B cell (primary cell): ENCODE measurements around the gene OPTN. TPM values are rescaled to one million over a fixed set of nuclear protein-coding genes. Genes with fewer than 3 reads are reported as not detected.

Source experiments
- ATAC-seq: fragments of 200-7000 bp; cut with Tn5 transposase; one replicate; pipeline ENCODE4 v1.10.0; 2021; ENCODE audit warnings: low read depth, mild to moderate bottlenecking, moderate number of reproducible peaks, moderate library complexity
- CTCF ChIA-PET: fragments of 350-600 bp; sonication (Branson Sonifier 250); formaldehyde crosslinking; loops from one replicate; lab custom pipeline; 2021; ENCODE audit warnings: antibody characterized with exemption, inconsistent platforms; lab: Charles Lee
- POLR2A ChIA-PET: fragments of 350-600 bp; sonication (Branson Sonifier 250); formaldehyde crosslinking; loops from one replicate; lab custom pipeline; 2021; ENCODE audit warnings: antibody characterized with exemption; lab: Charles Lee
- DNase-seq: peaks from one replicate; pipeline ENCODE4 v3.0.0; 2013
- H2AFZ ChIP-seq: 2 replicates; pipeline ENCODE4 v1.6.1; 2012; ENCODE audit warnings: mild to moderate bottlenecking, low read depth, low read length; ENCODE audit not compliant: insufficient read depth, poor library complexity, severe bottlenecking
- H3K27ac ChIP-seq, 2 donors: 1 replicate in 1 of 2; 2 replicates in 1 of 2; pipeline ENCODE4 v1.5.1; 2012 to 2013; ENCODE audit warnings: low read length in 2 of 2, mild to moderate bottlenecking in 2 of 2, moderate library complexity in 1 of 2
- H3K27me3 ChIP-seq, 4 experiments: fragments of 200-600 bp in 1 of 4; sonication (generic) in 1 of 4; replicated peaks in 1 of 4; 1 replicate in 2 of 4; 2 replicates in 2 of 4; pipeline versions ENCODE4 v1.6.1 to v1.7.0; 2013 to 2016; ENCODE audit warnings: low read length in 3 of 4, mild to moderate bottlenecking in 2 of 4, mixed read lengths in 1 of 4, moderate library complexity in 1 of 4; ENCODE audit not compliant: insufficient read depth in 4 of 4, control insufficient read depth in 3 of 4; ENCODE audit errors: control extremely low read depth in 1 of 4
- H3K36me3 ChIP-seq, 2 experiments: replicated peaks in 1 of 2; 1 replicate in 1 of 2; 2 replicates in 1 of 2; pipeline versions ENCODE4 v1.6.1 to v1.7.1; 2013; ENCODE audit warnings: low read length in 1 of 2; ENCODE audit not compliant: insufficient read depth in 2 of 2, control insufficient read depth in 1 of 2; ENCODE audit errors: control extremely low read depth in 1 of 2, extremely low read depth in 1 of 2
- H3K4me1 ChIP-seq, 2 donors: fragments of 200-600 bp in 1 of 2; sonication (generic) in 1 of 2; 1 replicate in 1 of 2; 2 replicates in 1 of 2; pipeline versions ENCODE4 v1.5.1 to v1.6.1; 2013 to 2017; ENCODE audit warnings: low read length in 2 of 2; ENCODE audit not compliant: control insufficient read depth in 2 of 2, insufficient read depth in 2 of 2
- H3K4me2 ChIP-seq: replicated peaks from 2 replicates; pipeline ENCODE3; 2012; ENCODE audit warnings: mild to moderate bottlenecking, low read depth, low read length; ENCODE audit not compliant: poor library complexity, severe bottlenecking
- H3K4me3 ChIP-seq, 5 experiments: fragments of 200-600 bp in 1 of 5; sonication (generic) in 1 of 5; 1 replicate in 3 of 5; 2 replicates in 2 of 5; pipeline versions ENCODE4 v1.5.1 to v1.7.0; 2011 to 2016; ENCODE audit warnings: low read length in 4 of 5, mild to moderate bottlenecking in 4 of 5, low read depth in 2 of 5, control low read depth in 1 of 5, moderate library complexity in 1 of 5; ENCODE audit not compliant: insufficient read depth in 1 of 5; ENCODE audit errors: control extremely low read depth in 1 of 5, extremely low read depth in 1 of 5
- H3K79me2 ChIP-seq: fragments of 200-600 bp; sonication (generic); one replicate; pipeline ENCODE4 v1.6.0; 2016; ENCODE audit warnings: low read length; ENCODE audit not compliant: control insufficient read depth, insufficient read depth
- H3K9ac ChIP-seq: fragments of 200-600 bp; sonication (generic); 2 replicates; pipeline ENCODE4 v1.6.1; 2017; ENCODE audit warnings: mild to moderate bottlenecking, low read length, moderate library complexity
- H3K9me3 ChIP-seq, 3 donors: one replicate each; pipeline versions ENCODE4 v1.6.1 to v1.7.1; 2013; ENCODE audit warnings: low read length in 2 of 3; ENCODE audit not compliant: control insufficient read depth in 2 of 3, insufficient read depth in 1 of 3; ENCODE audit errors: control extremely low read depth in 1 of 3
- H4K20me1 ChIP-seq: 2 replicates; pipeline ENCODE4 v1.6.0; 2012; ENCODE audit warnings: mild to moderate bottlenecking, low read length; ENCODE audit not compliant: insufficient read depth, control insufficient read depth, poor library complexity, severe bottlenecking
- H3K27ac Mint-ChIP-seq: one replicate; pipeline ENCODE4 v1.8.0; 2021; ENCODE audit warnings: mixed read lengths
- H3K27me3 Mint-ChIP-seq: one replicate; pipeline ENCODE4 v1.8.0; 2021; ENCODE audit warnings: mixed read lengths
- H3K4me1 Mint-ChIP-seq: one replicate; pipeline ENCODE4 v1.8.0; 2021; ENCODE audit warnings: mixed read lengths
- H3K4me3 Mint-ChIP-seq: one replicate; pipeline ENCODE4 v1.8.0; 2021; ENCODE audit warnings: mixed read lengths
- H3K9me3 Mint-ChIP-seq: one replicate; pipeline ENCODE4 v1.8.0; 2022; ENCODE audit warnings: mixed read lengths; ENCODE audit not compliant: insufficient read depth
- EZH2 ChIP-seq: IDR thresholded peaks from 2 replicates; pipeline ENCODE4 v1.6.1; 2012; ENCODE audit warnings: borderline replicate concordance, low read depth, mild to moderate bottlenecking, moderate library complexity, low read length; ENCODE audit not compliant: insufficient read depth, poor library complexity, severe bottlenecking
- WGBS: methylation state at CpG from one replicate; pipeline ENCODE4 v1.1.5; 2013; ENCODE audit warnings: missing lambda C conversion rate; ENCODE audit not compliant: insufficient coverage; 5-methylcytosine and 5-hydroxymethylcytosine counted together
- intact Hi-C: fragments of 100-400 bp; cut with micrococcal nuclease; formaldehyde crosslinking; loops from one replicate; pipeline ENCODE4 v1.10.0; 2022
- polyA plus RNA-seq: library from polyadenylated mRNA; depleted of rRNA; stranded (reverse); fragments of >200 nt; gene quantifications from 2 replicates; pipeline ENCODE4 v1.2.3, GENCODE V29; 2012
- total RNA-seq, 2 donors: library from RNA; stranded (reverse); fragments of 120-200 nt in 1 of 2; gene quantifications; 1 replicate in 1 of 2; 2 replicates in 1 of 2; pipeline versions ENCODE4 v1.2.3 to v1.2.4, GENCODE V29; 2013 to 2022
- TF ChIP-seq, protein P1 (sequence below): fragments of 200-600 bp; IDR thresholded peaks from one replicate; pipeline ENCODE4 v1.8.0; 2022; ENCODE audit warnings: antibody characterized with exemption, mild to moderate bottlenecking

Gene OPTN
- total and polyA plus RNA-seq, 2 donors (not counting 1 experiment from before 2014, with no cell fraction given) = 5.2 to 42.8 TPM

- H3K79me2 ChIP-seq = no peaks in the 10 kb centered on the region
- H3K9me3 ChIP-seq = no peaks in the 10 kb centered on the region
- Mint-ChIP-seq H3K27ac (no peak overlapping the region), H3K4me1 (peaks cover 17% of the 10 kb centered on the region), H3K9me3 (no peaks in the 10 kb centered on the region), H3K27me3 (no peaks in the 10 kb centered on the region), H3K4me3 (no peak overlapping the region)
- intact Hi-C loops = no loop called here
- TF ChIP-seq, protein P1, sequence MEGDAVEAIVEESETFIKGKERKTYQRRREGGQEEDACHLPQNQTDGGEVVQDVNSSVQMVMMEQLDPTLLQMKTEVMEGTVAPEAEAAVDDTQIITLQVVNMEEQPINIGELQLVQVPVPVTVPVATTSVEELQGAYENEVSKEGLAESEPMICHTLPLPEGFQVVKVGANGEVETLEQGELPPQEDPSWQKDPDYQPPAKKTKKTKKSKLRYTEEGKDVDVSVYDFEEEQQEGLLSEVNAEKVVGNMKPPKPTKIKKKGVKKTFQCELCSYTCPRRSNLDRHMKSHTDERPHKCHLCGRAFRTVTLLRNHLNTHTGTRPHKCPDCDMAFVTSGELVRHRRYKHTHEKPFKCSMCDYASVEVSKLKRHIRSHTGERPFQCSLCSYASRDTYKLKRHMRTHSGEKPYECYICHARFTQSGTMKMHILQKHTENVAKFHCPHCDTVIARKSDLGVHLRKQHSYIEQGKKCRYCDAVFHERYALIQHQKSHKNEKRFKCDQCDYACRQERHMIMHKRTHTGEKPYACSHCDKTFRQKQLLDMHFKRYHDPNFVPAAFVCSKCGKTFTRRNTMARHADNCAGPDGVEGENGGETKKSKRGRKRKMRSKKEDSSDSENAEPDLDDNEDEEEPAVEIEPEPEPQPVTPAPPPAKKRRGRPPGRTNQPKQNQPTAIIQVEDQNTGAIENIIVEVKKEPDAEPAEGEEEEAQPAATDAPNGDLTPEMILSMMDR = no peak
- TF ChIP-seq EZH2 = no peak
- H3K4me3 ChIP-seq = no peak overlapping the region
- POLR2A ChIA-PET = no interaction called here
- ATAC-seq = no peak
- H3K36me3 ChIP-seq = peaks cover 11 to 49% of the 10 kb centered on the region in 2 experiments
- H3K9ac ChIP-seq = no peak overlapping the region
- no CpG with 5 or more reads among the region's 1 CpG for WGBS
- no peak overlapping the region for H3K4me2 ChIP-seq
- no peak for DNase-seq
- no peak overlapping the region for H3K27ac ChIP-seq
- peaks cover 12 to 13% of the 10 kb centered on the region in 2 donors for H3K4me1 ChIP-seq
- peaks cover 0 to 2% (median 0%) of the 10 kb centered on the region in 4 experiments for H3K27me3 ChIP-seq
- H2AFZ ChIP-seq = no peak overlapping the region
- CTCF ChIA-PET = no interaction called here
- no peaks in the 10 kb centered on the region for H4K20me1 ChIP-seq
Measured at GRCh38 chr10:13121500-13121854, 21.5 kb downstream of the OPTN start.

GRCh38 chr10:13136651-13137050, 36.7 kb downstream of the OPTN start:
- 90% methylated on average over 2 of the region's 8 CpGs for WGBS
- POLR2A ChIA-PET = no interaction called here

More at GRCh38 chr10:13136651-13137050, 36.7 kb downstream of the OPTN start:
- no peak for DNase-seq
- ATAC-seq = no peak
- Histone ChIP-seq H4K20me1 (no peaks in the 10 kb centered on the region), H3K36me3 (peaks cover 2 to 70% of the 10 kb centered on the region in 2 experiments), H3K9ac (no peak overlapping the region), H3K4me3 (no peak overlapping the region), H3K9me3 (no peaks in the 10 kb centered on the region), H2AFZ (no peak overlapping the region), H3K4me2 (no peak overlapping the region), H3K4me1 (no peaks in the 10 kb centered on the region), H3K27ac (no peak overlapping the region), H3K79me2 (no peaks in the 10 kb centered on the region), H3K27me3 (no peaks in the 10 kb centered on the region)
- Mint-ChIP-seq H3K4me1 (no peaks in the 10 kb centered on the region), H3K4me3 (no peak overlapping the region), H3K27ac (no peak overlapping the region), H3K9me3 (no peaks in the 10 kb centered on the region), H3K27me3 (no peaks in the 10 kb centered on the region)
- intact Hi-C loops = no loop called here
- CTCF ChIA-PET = no interaction called here
- no peak for TF ChIP-seq EZH2
- TF ChIP-seq, protein P1 = no peak
